Neural progenitor cell (in vitro differentiated cells): ENCODE results near the gene PREP.

Experiments used
- EZH2 ChIP-seq: fragments of 200-600 bp; sonication (generic); IDR thresholded peaks from 2 replicates; pipeline ENCODE4 v1.6.1; 2017; ENCODE audit warnings: antibody characterized with exemption, mild to moderate bottlenecking, moderate library complexity
- EZH2phosphoT487 ChIP-seq: fragments of 200-600 bp; sonication (generic); IDR thresholded peaks from 2 replicates; pipeline ENCODE4 v1.6.1; 2017; ENCODE audit warnings: antibody characterized with exemption
- TF ChIP-seq, protein P1 (sequence below): fragments of 200-600 bp; sonication (generic); IDR thresholded peaks from 2 replicates; pipeline ENCODE4 v1.5.1; 2017; ENCODE audit warnings: antibody characterized with exemption, mild to moderate bottlenecking

DNA sequence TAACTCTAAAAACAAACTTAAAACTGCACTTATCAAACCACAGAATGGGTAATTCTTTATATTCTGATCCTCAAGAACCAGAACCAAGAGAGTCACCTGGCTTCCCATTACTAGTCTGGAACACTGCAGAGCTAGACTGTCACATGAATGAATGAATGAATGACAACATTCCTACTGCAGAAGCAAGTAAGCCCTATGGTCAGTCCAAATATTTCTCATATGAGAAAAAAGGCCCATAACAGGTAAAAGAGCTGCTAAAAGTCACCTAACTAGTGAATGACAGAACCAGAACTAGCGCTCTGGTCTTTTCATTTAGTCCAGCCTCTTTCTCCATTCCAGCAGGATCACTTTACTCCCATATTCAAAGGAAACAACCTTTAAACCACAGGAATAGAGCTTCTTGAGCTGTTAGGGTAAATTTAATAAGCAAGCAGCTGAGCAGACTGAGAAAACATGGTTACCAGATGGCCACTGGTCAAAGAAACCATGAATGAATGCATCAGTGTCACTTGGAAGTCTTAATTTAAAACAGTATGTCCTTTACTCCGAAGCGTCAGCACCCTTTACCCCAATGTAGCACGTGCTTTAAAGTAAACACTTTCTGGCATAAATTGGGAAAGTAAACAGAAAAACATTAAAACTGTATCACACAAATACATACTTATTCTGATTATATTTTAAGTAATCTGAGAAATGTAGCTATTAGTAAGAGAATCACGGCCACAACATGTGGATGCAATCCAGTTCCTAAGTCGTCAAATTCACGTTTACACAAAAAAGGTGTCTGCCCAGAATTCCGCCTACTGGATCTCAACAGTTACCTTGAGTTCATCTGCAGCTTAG, 1.4 kb downstream of the PREP start:
- TF ChIP-seq EZH2 (no peak), EZH2phosphoT487 (no peak)
- TF ChIP-seq, protein P1, sequence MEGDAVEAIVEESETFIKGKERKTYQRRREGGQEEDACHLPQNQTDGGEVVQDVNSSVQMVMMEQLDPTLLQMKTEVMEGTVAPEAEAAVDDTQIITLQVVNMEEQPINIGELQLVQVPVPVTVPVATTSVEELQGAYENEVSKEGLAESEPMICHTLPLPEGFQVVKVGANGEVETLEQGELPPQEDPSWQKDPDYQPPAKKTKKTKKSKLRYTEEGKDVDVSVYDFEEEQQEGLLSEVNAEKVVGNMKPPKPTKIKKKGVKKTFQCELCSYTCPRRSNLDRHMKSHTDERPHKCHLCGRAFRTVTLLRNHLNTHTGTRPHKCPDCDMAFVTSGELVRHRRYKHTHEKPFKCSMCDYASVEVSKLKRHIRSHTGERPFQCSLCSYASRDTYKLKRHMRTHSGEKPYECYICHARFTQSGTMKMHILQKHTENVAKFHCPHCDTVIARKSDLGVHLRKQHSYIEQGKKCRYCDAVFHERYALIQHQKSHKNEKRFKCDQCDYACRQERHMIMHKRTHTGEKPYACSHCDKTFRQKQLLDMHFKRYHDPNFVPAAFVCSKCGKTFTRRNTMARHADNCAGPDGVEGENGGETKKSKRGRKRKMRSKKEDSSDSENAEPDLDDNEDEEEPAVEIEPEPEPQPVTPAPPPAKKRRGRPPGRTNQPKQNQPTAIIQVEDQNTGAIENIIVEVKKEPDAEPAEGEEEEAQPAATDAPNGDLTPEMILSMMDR, result no peak
